Measurements from ENCODE around the gene PPP1R36. TPM values are rescaled to one million over a fixed set of nuclear protein-coding genes. Genes with fewer than 3 reads are reported as not detected.

PPP1R36 gene
- total RNA-seq, 1 donor from 2014 or later: 0.36 TPM

DNA sequence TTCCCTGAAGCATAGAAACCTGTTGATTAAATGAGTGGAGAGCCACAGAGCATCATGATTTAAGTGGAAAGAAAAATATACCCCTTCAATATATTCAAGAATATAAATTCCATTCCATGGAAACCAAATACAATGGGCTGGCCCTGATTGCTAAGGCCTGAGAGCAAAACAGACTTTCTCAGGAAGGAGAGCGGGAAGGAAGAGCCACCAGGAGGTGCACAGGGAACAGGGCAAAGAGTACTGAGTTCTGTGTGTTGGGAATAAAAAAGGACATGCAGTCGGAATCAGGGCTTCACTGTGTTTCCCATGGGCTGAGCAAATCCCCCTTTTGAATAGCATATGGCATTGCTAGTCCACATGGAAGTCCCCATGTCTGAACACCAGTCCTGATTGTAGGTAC is 84.8 kb downstream of the PPP1R36 start:
- Histone ChIP-seq H3K4me3 (no peak overlapping the region), H3K4me1 (no peaks in the 10 kb centered on the region), H3K27me3 (ENCODE audit: low read depth) (no peaks in the 10 kb centered on the region), H3K36me3 (no peaks in the 10 kb centered on the region), H3K9me3 (replicated peaks) (no peaks in the 10 kb centered on the region), H3K27ac (replicated peaks) (no peak overlapping the region)
- no peak for DNase-seq
- TF ChIP-seq CTCF (IDR thresholded peaks at IDR 0.05; ENCODE audit: borderline replicate concordance): no peak
- intact Hi-C loops (cut with micrococcal nuclease): loop anchor here (10.0 kb wide), 1 partner anchor 290 kb away; no protein-coding TSS in a partner anchor

GRCh38 chr14:64636208-64636979 is 86.6 kb downstream of the PPP1R36 start:
- peak; percentile 94 for TF ChIP-seq CTCF (IDR thresholded peaks at IDR 0.05; ENCODE audit: borderline replicate concordance)
- no peaks in the 10 kb centered on the region for H3K4me1 ChIP-seq
- no peaks in the 10 kb centered on the region for H3K27me3 ChIP-seq (ENCODE audit: low read depth)
- H3K27ac ChIP-seq (replicated peaks): no peak overlapping the region
- DNase-seq: peak; percentile 63
- H3K36me3 ChIP-seq: no peaks in the 10 kb centered on the region
- H3K4me3 ChIP-seq: no peak overlapping the region
- H3K9me3 ChIP-seq (replicated peaks): no peaks in the 10 kb centered on the region
- intact Hi-C loops (cut with micrococcal nuclease): loop anchor here (10.0 kb wide), 1 partner anchor 292 kb away; no protein-coding TSS in a partner anchor

- H3K27ac ChIP-seq (replicated peaks): no peak overlapping the region
- intact Hi-C loops (cut with micrococcal nuclease): loop anchor here (10.0 kb wide), 1 partner anchor 292 kb away; no protein-coding TSS in a partner anchor
- DNase-seq: no peak
- no peaks in the 10 kb centered on the region for H3K27me3 ChIP-seq (ENCODE audit: low read depth)
- TF ChIP-seq CTCF (IDR thresholded peaks at IDR 0.05; ENCODE audit: borderline replicate concordance): peak; percentile 31
- H3K9me3 ChIP-seq (replicated peaks): no peaks in the 10 kb centered on the region
- no peaks in the 10 kb centered on the region for H3K4me1 ChIP-seq
- no peaks in the 10 kb centered on the region for H3K36me3 ChIP-seq
- H3K4me3 ChIP-seq: no peak overlapping the region
Observed at GRCh38 chr14:64636980-64637429, 87.2 kb downstream of the PPP1R36 start.

DNA sequence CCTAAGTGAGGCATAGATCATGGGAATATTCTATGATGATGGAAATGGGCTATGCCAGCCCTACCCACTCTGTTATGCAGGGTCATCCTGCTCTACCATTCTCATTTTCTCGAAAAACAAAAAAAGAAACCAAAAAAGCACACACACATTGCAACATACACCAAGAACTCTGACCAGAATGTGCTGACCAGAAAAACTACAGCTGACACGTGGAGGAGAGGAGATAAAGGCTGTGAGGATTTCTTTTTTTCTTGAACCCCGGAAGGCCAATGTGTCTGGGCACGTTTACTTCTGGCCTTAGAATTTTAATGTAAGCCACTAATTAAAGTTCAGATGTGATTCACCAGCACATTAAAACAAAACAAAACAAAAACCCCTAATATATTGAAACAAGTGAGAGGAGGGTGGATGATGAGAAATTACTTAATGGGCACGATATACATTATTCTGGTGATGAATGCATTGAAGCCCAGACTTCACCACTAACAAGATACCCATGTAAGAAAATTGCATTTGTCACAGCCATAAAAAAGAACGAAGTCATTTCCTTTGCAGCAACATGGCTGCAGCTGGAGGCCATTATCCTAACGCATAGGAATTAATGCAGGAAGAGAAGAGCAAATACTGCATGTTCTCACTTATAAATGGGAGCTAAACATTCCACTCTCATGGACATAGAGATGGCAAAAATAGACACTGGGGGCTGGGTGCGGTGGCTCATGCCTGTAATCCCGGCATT is 88.1 kb downstream of the PPP1R36 start:
- TF ChIP-seq CTCF (IDR thresholded peaks at IDR 0.05; ENCODE audit: borderline replicate concordance): no peak
- intact Hi-C loops (cut with micrococcal nuclease): loop anchor here (10.0 kb wide), 1 partner anchor 293 kb away; no protein-coding TSS in a partner anchor
- Histone ChIP-seq H3K27ac (replicated peaks) (no peak overlapping the region), H3K27me3 (ENCODE audit: low read depth) (no peaks in the 10 kb centered on the region), H3K4me3 (no peak overlapping the region), H3K9me3 (replicated peaks) (no peaks in the 10 kb centered on the region), H3K4me1 (no peaks in the 10 kb centered on the region), H3K36me3 (no peaks in the 10 kb centered on the region)
- no peak for DNase-seq

- Histone ChIP-seq H3K36me3 (peaks cover 2% of the 10 kb centered on the region), H3K4me1 (no peaks in the 10 kb centered on the region), H3K27ac (replicated peaks) (no peak overlapping the region), H3K27me3 (ENCODE audit: low read depth) (no peaks in the 10 kb centered on the region), H3K4me3 (no peak overlapping the region), H3K9me3 (replicated peaks) (peaks cover 2% of the 10 kb centered on the region)
- intact Hi-C loops (cut with micrococcal nuclease): loop anchor here (10.0 kb wide), 1 partner anchor 294 kb away; no protein-coding TSS in a partner anchor
- no peak for TF ChIP-seq CTCF (IDR thresholded peaks at IDR 0.05; ENCODE audit: borderline replicate concordance)
- no peak for DNase-seq
Observed at GRCh38 chr14:64638625-64639024, 88.9 kb downstream of the PPP1R36 start.

Other genes with a start within 250 kb of the PPP1R36 start
- 64.9 TPM for gene MTHFD1, start 161.6 kb upstream of the PPP1R36 start, total RNA-seq
- gene AKAP5, start 84.5 kb upstream of the PPP1R36 start, total RNA-seq: 0.19 TPM
- 20.8 TPM for gene ZBTB25, start 46.1 kb upstream of the PPP1R36 start, total RNA-seq
- 25.9 TPM for gene ZBTB1, start 45.2 kb upstream of the PPP1R36 start, total RNA-seq
- gene HSPA2, start 9.2 kb upstream of the PPP1R36 start, total RNA-seq: 34.0 TPM
- 16.5 TPM for gene PLEKHG3, start 154.5 kb downstream of the PPP1R36 start, total RNA-seq